Neural cell (in vitro differentiated cells): ENCODE data around the gene TUG1. TPM values are rescaled to one million over a fixed set of nuclear protein-coding genes. Genes with fewer than 3 reads are reported as not detected.

Experiments used
- H2AFZ ChIP-seq: fragments of 200-600, 300-800 bp; sonication (generic), shearing (Covaris generic); 2 replicates; pipeline ENCODE4 v1.6.0; 2014; ENCODE audit warnings: low read depth, mild to moderate bottlenecking, antibody characterized with exemption, low read length, moderate library complexity
- H3F3A ChIP-seq: fragments of 200-600 bp; shearing (Covaris generic); 2 replicates; pipeline ENCODE4 v1.6.1; 2016; ENCODE audit warnings: mild to moderate bottlenecking, moderate library complexity, mixed read lengths, antibody characterized with exemption, low read length; ENCODE audit not compliant: insufficient read depth, poor library complexity, severe bottlenecking
- H3K27ac ChIP-seq: fragments of 200-600, 300-800 bp; sonication (generic), shearing (Covaris generic); 2 replicates; pipeline ENCODE4 v1.5.1; 2014; ENCODE audit warnings: mild to moderate bottlenecking, low read length, moderate library complexity
- H3K27me3 ChIP-seq: fragments of 300-800, 200-600 bp; sonication (generic), shearing (Covaris generic); 2 replicates; pipeline ENCODE4 v1.6.0; 2014; ENCODE audit warnings: mild to moderate bottlenecking, low read depth, low read length, moderate library complexity; ENCODE audit not compliant: insufficient read depth
- H3K36me3 ChIP-seq: fragments of 300-800, 200-600 bp; sonication (generic), shearing (Covaris generic); 2 replicates; pipeline ENCODE4 v1.5.1; 2014; ENCODE audit warnings: mild to moderate bottlenecking, antibody characterized with exemption, low read length, moderate library complexity; ENCODE audit not compliant: insufficient read depth
- H3K4me2 ChIP-seq: fragments of 300-800, 200-600 bp; sonication (generic), shearing (Covaris generic); 2 replicates; pipeline ENCODE4 v1.6.0; 2014; ENCODE audit warnings: mild to moderate bottlenecking, low read length
- H3K4me3 ChIP-seq: fragments of 300-800, 200-600 bp; sonication (generic), shearing (Covaris generic); 2 replicates; pipeline ENCODE4 v1.5.1; 2014; ENCODE audit warnings: mild to moderate bottlenecking, low read length, moderate library complexity
- H3K79me2 ChIP-seq: fragments of 200-600 bp; shearing (Covaris generic); replicated peaks from 2 replicates; pipeline ENCODE4 v1.6.0; 2014; ENCODE audit warnings: mild to moderate bottlenecking, low read length, moderate library complexity; ENCODE audit not compliant: insufficient read depth
- H3K9ac ChIP-seq: fragments of 300-800, 200-600 bp; sonication (generic), shearing (Covaris generic); 2 replicates; pipeline ENCODE4 v1.6.1; 2016; ENCODE audit warnings: mild to moderate bottlenecking, low read length, mixed read lengths
- H3K9me2 ChIP-seq: fragments of 200-600 bp; shearing (Covaris generic); 2 replicates; pipeline ENCODE4 v1.6.1; 2016; ENCODE audit warnings: mild to moderate bottlenecking, low read length, mixed read lengths; ENCODE audit not compliant: insufficient read depth
- H3K9me3 ChIP-seq: fragments of 200-600, 300-800 bp; sonication (generic), shearing (Covaris generic); 2 replicates; pipeline ENCODE4 v1.6.1; 2016; ENCODE audit warnings: mild to moderate bottlenecking, mixed run types, low read length, moderate library complexity, mixed read lengths
- H4K20me1 ChIP-seq: fragments of 200-600 bp; shearing (Covaris generic); 2 replicates; pipeline ENCODE4 v1.6.1; 2016; ENCODE audit warnings: mild to moderate bottlenecking, mixed run types; ENCODE audit not compliant: insufficient read depth
- EP300 ChIP-seq: fragments of 450-650 bp; conservative IDR thresholded peaks from 2 replicates; pipeline ENCODE4 v1.6.1; 2014; ENCODE audit warnings: antibody characterized with exemption, mild to moderate bottlenecking, moderate library complexity; ENCODE audit not compliant: poor library complexity, severe bottlenecking
- EZH2 ChIP-seq: fragments of 200-600, 300-800 bp; shearing (Covaris generic), sonication (generic); IDR thresholded peaks from 2 replicates; pipeline ENCODE4 v1.6.1; 2014; ENCODE audit warnings: antibody characterized with exemption, low read length, borderline replicate concordance, mild to moderate bottlenecking; ENCODE audit not compliant: insufficient read depth, poor library complexity, severe bottlenecking
- MXI1 ChIP-seq: fragments of 450-650 bp; conservative IDR thresholded peaks from 2 replicates; pipeline ENCODE4 v1.6.1; 2014; ENCODE audit warnings: antibody characterized with exemption, mild to moderate bottlenecking; ENCODE audit not compliant: poor library complexity, severe bottlenecking
- POLR2AphosphoS5 ChIP-seq: IDR thresholded peaks from 2 replicates; pipeline ENCODE4 v1.6.1; 2012
- RAD21 ChIP-seq: fragments of 450-650 bp; conservative IDR thresholded peaks from 2 replicates; pipeline ENCODE4 v1.6.1; 2014; ENCODE audit warnings: antibody characterized with exemption, mild to moderate bottlenecking, moderate library complexity
- REST ChIP-seq: IDR thresholded peaks from 2 replicates; pipeline ENCODE4 v1.6.1; 2012; ENCODE audit warnings: borderline replicate concordance
- SMC3 ChIP-seq: fragments of 450-650 bp; conservative IDR thresholded peaks from 2 replicates; pipeline ENCODE4 v1.6.1; 2014; ENCODE audit warnings: antibody characterized with exemption, mild to moderate bottlenecking, moderate library complexity; ENCODE audit not compliant: poor library complexity
- TAF1 ChIP-seq: IDR thresholded peaks from 2 replicates; pipeline ENCODE4 v1.6.1; 2012; ENCODE audit warnings: low read depth
- polyA minus RNA-seq: library from RNA; depleted of rRNA, polyadenylated mRNA; stranded (reverse); fragments of >200 nt; gene quantifications from 2 replicates; pipeline ENCODE4 v1.2.3, GENCODE V29; 2014
- polyA plus RNA-seq: library from polyadenylated mRNA; depleted of rRNA; stranded (reverse); fragments of >200 nt; gene quantifications from 2 replicates; pipeline ENCODE4 v1.2.3, GENCODE V29; 2014
- TF ChIP-seq, protein P1 (sequence below): fragments of 450-650 bp; IDR thresholded peaks from 2 replicates; pipeline ENCODE4 v1.5.1; 2014; ENCODE audit warnings: antibody characterized with exemption, mild to moderate bottlenecking, moderate library complexity; ENCODE audit not compliant: poor library complexity, severe bottlenecking

The TUG1 gene
- polyA plus RNA-seq, result 73.5 and 77.9 TPM in 2 replicates
- polyA minus RNA-seq, result 129 and 154 TPM in 2 replicates

GRCh38 chr22:30968924-30969531 lies at the start of gene TUG1:
Gene TUG1 (plus strand): TSS chr22:30969265.
- peaks cover 6% of the 10 kb centered on the region for H3F3A ChIP-seq
- peaks cover 24% of the 10 kb centered on the region for H3K9me3 ChIP-seq
- H3K4me3 ChIP-seq, result peak within 1 kb of the TSS; percentile 81
- H3K9me2 ChIP-seq, result no peaks in the 10 kb centered on the region
- peak within 1 kb of the TSS; percentile 58 for H2AFZ ChIP-seq
- no peaks in the 10 kb centered on the region for H4K20me1 ChIP-seq
- TF ChIP-seq, protein P1, sequence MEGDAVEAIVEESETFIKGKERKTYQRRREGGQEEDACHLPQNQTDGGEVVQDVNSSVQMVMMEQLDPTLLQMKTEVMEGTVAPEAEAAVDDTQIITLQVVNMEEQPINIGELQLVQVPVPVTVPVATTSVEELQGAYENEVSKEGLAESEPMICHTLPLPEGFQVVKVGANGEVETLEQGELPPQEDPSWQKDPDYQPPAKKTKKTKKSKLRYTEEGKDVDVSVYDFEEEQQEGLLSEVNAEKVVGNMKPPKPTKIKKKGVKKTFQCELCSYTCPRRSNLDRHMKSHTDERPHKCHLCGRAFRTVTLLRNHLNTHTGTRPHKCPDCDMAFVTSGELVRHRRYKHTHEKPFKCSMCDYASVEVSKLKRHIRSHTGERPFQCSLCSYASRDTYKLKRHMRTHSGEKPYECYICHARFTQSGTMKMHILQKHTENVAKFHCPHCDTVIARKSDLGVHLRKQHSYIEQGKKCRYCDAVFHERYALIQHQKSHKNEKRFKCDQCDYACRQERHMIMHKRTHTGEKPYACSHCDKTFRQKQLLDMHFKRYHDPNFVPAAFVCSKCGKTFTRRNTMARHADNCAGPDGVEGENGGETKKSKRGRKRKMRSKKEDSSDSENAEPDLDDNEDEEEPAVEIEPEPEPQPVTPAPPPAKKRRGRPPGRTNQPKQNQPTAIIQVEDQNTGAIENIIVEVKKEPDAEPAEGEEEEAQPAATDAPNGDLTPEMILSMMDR, result no peak
- TF ChIP-seq EZH2 (no peak), RAD21 (no peak), EP300 (peak; percentile 8), TAF1 (peak; percentile 81), POLR2AphosphoS5 (peak; percentile 96), SMC3 (peak; percentile 8), REST (peak; percentile 64), MXI1 (peak; percentile 48)
- peaks cover 83% of the 10 kb centered on the region for H3K79me2 ChIP-seq
- no peaks in the 10 kb centered on the region for H3K27me3 ChIP-seq
- peak within 1 kb of the TSS; percentile 74 for H3K4me2 ChIP-seq
- peak within 1 kb of the TSS; percentile 90 for H3K27ac ChIP-seq
- peaks cover 21% of the 10 kb centered on the region for H3K36me3 ChIP-seq
- H3K9ac ChIP-seq, result peak within 1 kb of the TSS; percentile 87

DNA sequence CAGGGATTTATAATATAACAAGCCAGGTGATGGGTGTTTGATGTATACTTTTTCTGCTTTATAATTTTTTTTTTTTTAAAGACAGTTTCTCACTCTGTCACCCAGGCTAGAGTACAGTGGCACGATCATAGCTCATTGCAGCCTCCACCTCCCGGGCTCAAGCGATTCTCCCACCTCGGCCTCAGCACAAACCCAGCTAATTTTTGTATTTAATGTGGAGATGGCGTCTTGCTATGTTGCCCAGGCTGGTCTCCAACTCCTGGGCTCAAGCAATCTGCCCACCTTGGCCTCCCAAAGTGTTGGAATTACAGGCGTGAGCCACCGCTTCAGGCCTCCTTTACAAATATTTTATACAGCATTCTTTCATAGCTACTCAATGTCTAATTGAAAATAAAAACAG lies 49.1 kb upstream of the TUG1 start:
- Histone ChIP-seq H3K79me2 (no peaks in the 10 kb centered on the region), H3K4me2 (no peak overlapping the region), H3K27ac (no peak overlapping the region), H2AFZ (no peak overlapping the region), H3K36me3 (no peaks in the 10 kb centered on the region), H3K9me2 (no peaks in the 10 kb centered on the region), H3K9ac (no peak overlapping the region), H3K9me3 (peaks cover 3% of the 10 kb centered on the region), H3F3A (no peaks in the 10 kb centered on the region), H4K20me1 (no peaks in the 10 kb centered on the region), H3K27me3 (no peaks in the 10 kb centered on the region), H3K4me3 (no peak overlapping the region)
- no peak for TF ChIP-seq POLR2AphosphoS5
- no peak for TF ChIP-seq TAF1
- TF ChIP-seq, protein P1, result no peak
- TF ChIP-seq EP300, result no peak
